ENCODE data around the gene SPRY4.
"Not testable (repeated sequence)": the region's sequence is repeated elsewhere in the genome, so short reads cannot be mapped to it uniquely, and the experiment has no call there.

The SPRY4 gene

GRCh38 chr5:142297786-142298185 lies 27.0 kb downstream of the SPRY4 start:
- H3K27ac ChIP-seq (ENCODE audit: insufficient read depth, low read length, poor library complexity, severe bottlenecking); DNase-seq; H3K9me3 ChIP-seq (ENCODE audit: control insufficient read depth, low read length); H3K36me3 ChIP-seq (ENCODE audit: control insufficient read depth, insufficient read depth, low read length); H3K4me1 ChIP-seq (ENCODE audit: control insufficient read depth, insufficient read depth, low read length, poor library complexity, severe bottlenecking); H3K27me3 ChIP-seq (replicated peaks; ENCODE audit: control insufficient read depth, insufficient read depth, low read length, poor library complexity, severe bottlenecking); H3K4me3 ChIP-seq (ENCODE audit: insufficient read depth, low read depth, low read length, poor library complexity, severe bottlenecking): not testable (repeated sequence)

GRCh38 chr5:142296914-142297417 lies 27.9 kb downstream of the SPRY4 start:
- DNase-seq, result no peak
- H3K9me3 ChIP-seq (ENCODE audit: control insufficient read depth, low read length), result no peaks in the 10 kb centered on the region

GRCh38 chr5:142295960-142296860 lies 28.6 kb downstream of the SPRY4 start:
- no peak for DNase-seq
- H3K27ac ChIP-seq (ENCODE audit: insufficient read depth, low read length, poor library complexity, severe bottlenecking), result no peak overlapping the region
- H3K36me3 ChIP-seq (ENCODE audit: control insufficient read depth, insufficient read depth, low read length), result no peaks in the 10 kb centered on the region
- no peak overlapping the region for H3K4me3 ChIP-seq (ENCODE audit: insufficient read depth, low read depth, low read length, poor library complexity, severe bottlenecking)
- H3K27me3 ChIP-seq (replicated peaks; ENCODE audit: control insufficient read depth, insufficient read depth, low read length, poor library complexity, severe bottlenecking), result no peaks in the 10 kb centered on the region
- H3K4me1 ChIP-seq (ENCODE audit: control insufficient read depth, insufficient read depth, low read length, poor library complexity, severe bottlenecking), result peaks cover under 1% of the 10 kb centered on the region
- H3K9me3 ChIP-seq (ENCODE audit: control insufficient read depth, low read length), result no peaks in the 10 kb centered on the region

More at GRCh38 chr5:142296914-142297417, 27.9 kb downstream of the SPRY4 start:
- H3K27ac ChIP-seq (ENCODE audit: insufficient read depth, low read length, poor library complexity, severe bottlenecking), result no peak overlapping the region
- H3K36me3 ChIP-seq (ENCODE audit: control insufficient read depth, insufficient read depth, low read length), result no peaks in the 10 kb centered on the region
- H3K4me3 ChIP-seq (ENCODE audit: insufficient read depth, low read depth, low read length, poor library complexity, severe bottlenecking), result no peak overlapping the region
- no peaks in the 10 kb centered on the region for H3K27me3 ChIP-seq (replicated peaks; ENCODE audit: control insufficient read depth, insufficient read depth, low read length, poor library complexity, severe bottlenecking)
- H3K4me1 ChIP-seq (ENCODE audit: control insufficient read depth, insufficient read depth, low read length, poor library complexity, severe bottlenecking), result peaks cover 5% of the 10 kb centered on the region

GRCh38 chr5:142295084-142295758 lies 29.6 kb downstream of the SPRY4 start:
- no peaks in the 10 kb centered on the region for H3K36me3 ChIP-seq (ENCODE audit: control insufficient read depth, insufficient read depth, low read length)
- no peak overlapping the region for H3K4me3 ChIP-seq (ENCODE audit: insufficient read depth, low read depth, low read length, poor library complexity, severe bottlenecking)
- H3K27ac ChIP-seq (ENCODE audit: insufficient read depth, low read length, poor library complexity, severe bottlenecking), result no peak overlapping the region
- H3K9me3 ChIP-seq (ENCODE audit: control insufficient read depth, low read length), result no peaks in the 10 kb centered on the region
- no peaks in the 10 kb centered on the region for H3K4me1 ChIP-seq (ENCODE audit: control insufficient read depth, insufficient read depth, low read length, poor library complexity, severe bottlenecking)
- DNase-seq, result no peak
- H3K27me3 ChIP-seq (replicated peaks; ENCODE audit: control insufficient read depth, insufficient read depth, low read length, poor library complexity, severe bottlenecking), result no peaks in the 10 kb centered on the region

- H3K27me3 ChIP-seq (replicated peaks; ENCODE audit: control insufficient read depth, insufficient read depth, low read length, poor library complexity, severe bottlenecking), result no peaks in the 10 kb centered on the region
- H3K36me3 ChIP-seq (ENCODE audit: control insufficient read depth, insufficient read depth, low read length), result no peaks in the 10 kb centered on the region
- H3K4me1 ChIP-seq (ENCODE audit: control insufficient read depth, insufficient read depth, low read length, poor library complexity, severe bottlenecking), result no peaks in the 10 kb centered on the region
- H3K4me3 ChIP-seq (ENCODE audit: insufficient read depth, low read depth, low read length, poor library complexity, severe bottlenecking), result no peak overlapping the region
- no peak overlapping the region for H3K27ac ChIP-seq (ENCODE audit: insufficient read depth, low read length, poor library complexity, severe bottlenecking)
- no peak for DNase-seq
- no peaks in the 10 kb centered on the region for H3K9me3 ChIP-seq (ENCODE audit: control insufficient read depth, low read length)
These were observed 31.3 kb downstream of the SPRY4 start for GRCh38 chr5:142293486-142293885.

- no peaks in the 10 kb centered on the region for H3K27me3 ChIP-seq (replicated peaks; ENCODE audit: control insufficient read depth, insufficient read depth, low read length, poor library complexity, severe bottlenecking)
- no peaks in the 10 kb centered on the region for H3K36me3 ChIP-seq (ENCODE audit: control insufficient read depth, insufficient read depth, low read length)
- no peak for DNase-seq
- no peaks in the 10 kb centered on the region for H3K9me3 ChIP-seq (ENCODE audit: control insufficient read depth, low read length)
- H3K27ac ChIP-seq (ENCODE audit: insufficient read depth, low read length, poor library complexity, severe bottlenecking), result no peak overlapping the region
- H3K4me1 ChIP-seq (ENCODE audit: control insufficient read depth, insufficient read depth, low read length, poor library complexity, severe bottlenecking), result no peaks in the 10 kb centered on the region
- H3K4me3 ChIP-seq (ENCODE audit: insufficient read depth, low read depth, low read length, poor library complexity, severe bottlenecking), result no peak overlapping the region
These were observed 32.0 kb downstream of the SPRY4 start for GRCh38 chr5:142292808-142293207.

- H3K27me3 ChIP-seq (replicated peaks; ENCODE audit: control insufficient read depth, insufficient read depth, low read length, poor library complexity, severe bottlenecking), result no peaks in the 10 kb centered on the region
- H3K4me3 ChIP-seq (ENCODE audit: insufficient read depth, low read depth, low read length, poor library complexity, severe bottlenecking), result no peak overlapping the region
- DNase-seq, result no peak
These were observed 32.6 kb downstream of the SPRY4 start for GRCh38 chr5:142292249-142292648.

GRCh38 chr5:142290577-142291299 lies 34.1 kb downstream of the SPRY4 start:
- DNase-seq, result no peak
- H3K4me3 ChIP-seq (ENCODE audit: insufficient read depth, low read depth, low read length, poor library complexity, severe bottlenecking), result no peak overlapping the region
- no peaks in the 10 kb centered on the region for H3K4me1 ChIP-seq (ENCODE audit: control insufficient read depth, insufficient read depth, low read length, poor library complexity, severe bottlenecking)
- H3K27ac ChIP-seq (ENCODE audit: insufficient read depth, low read length, poor library complexity, severe bottlenecking), result no peak overlapping the region
- no peaks in the 10 kb centered on the region for H3K9me3 ChIP-seq (ENCODE audit: control insufficient read depth, low read length)
- H3K27me3 ChIP-seq (replicated peaks; ENCODE audit: control insufficient read depth, insufficient read depth, low read length, poor library complexity, severe bottlenecking), result no peaks in the 10 kb centered on the region
- no peaks in the 10 kb centered on the region for H3K36me3 ChIP-seq (ENCODE audit: control insufficient read depth, insufficient read depth, low read length)

More at GRCh38 chr5:142292249-142292648, 32.6 kb downstream of the SPRY4 start:
- Histone ChIP-seq H3K27ac (ENCODE audit: insufficient read depth, low read length, poor library complexity, severe bottlenecking) (no peak overlapping the region), H3K36me3 (ENCODE audit: control insufficient read depth, insufficient read depth, low read length) (no peaks in the 10 kb centered on the region), H3K9me3 (ENCODE audit: control insufficient read depth, low read length) (no peaks in the 10 kb centered on the region), H3K4me1 (ENCODE audit: control insufficient read depth, insufficient read depth, low read length, poor library complexity, severe bottlenecking) (no peaks in the 10 kb centered on the region)

GRCh38 chr5:142289708-142290576 lies 34.9 kb downstream of the SPRY4 start:
- Histone ChIP-seq H3K27me3 (replicated peaks; ENCODE audit: control insufficient read depth, insufficient read depth, low read length, poor library complexity, severe bottlenecking) (no peaks in the 10 kb centered on the region), H3K9me3 (ENCODE audit: control insufficient read depth, low read length) (no peaks in the 10 kb centered on the region), H3K4me1 (ENCODE audit: control insufficient read depth, insufficient read depth, low read length, poor library complexity, severe bottlenecking) (no peaks in the 10 kb centered on the region), H3K36me3 (ENCODE audit: control insufficient read depth, insufficient read depth, low read length) (no peaks in the 10 kb centered on the region), H3K27ac (ENCODE audit: insufficient read depth, low read length, poor library complexity, severe bottlenecking) (no peak overlapping the region), H3K4me3 (ENCODE audit: insufficient read depth, low read depth, low read length, poor library complexity, severe bottlenecking) (no peak overlapping the region)
- DNase-seq, result no peak

All from effector memory CD4-positive, alpha-beta T cell (primary cell).